Activated CD4-positive, CD25-positive, alpha-beta regulatory T cell (primary cell): Measurements from ENCODE around the gene CBLN3.

ENCODE experiments used
- DNase-seq, 4 experiments: peaks; one replicate each; lab custom pipeline; 2025; lab: John Stamatoyannopoulos, UW

Gene CBLN3

GRCh38 chr14:24426150-24426911, 3.1 kb downstream of the CBLN3 start:
- no peak for DNase-seq

GRCh38 chr14:24425704-24426103, 3.8 kb downstream of the CBLN3 start:
- no peak for DNase-seq

- DNase-seq = no peak
Observed at GRCh38 chr14:24422694-24423601, 6.5 kb downstream of the CBLN3 start.

GRCh38 chr14:24422261-24422660, 7.2 kb downstream of the CBLN3 start:
- DNase-seq = no peak

GRCh38 chr14:24418492-24418873, 11.0 kb downstream of the CBLN3 start:
- no peak for DNase-seq

GRCh38 chr14:24417832-24418491, 11.5 kb downstream of the CBLN3 start:
- DNase-seq = no peak

- DNase-seq = no peak
Observed at GRCh38 chr14:24416932-24417619, 12.4 kb downstream of the CBLN3 start.

GRCh38 chr14:24416254-24416931, 13.1 kb downstream of the CBLN3 start:
- DNase-seq = no peak

GRCh38 chr14:24415421-24416253, 13.8 kb downstream of the CBLN3 start:
- no peak for DNase-seq

- no peak for DNase-seq
Observed at GRCh38 chr14:24414732-24415420, 14.6 kb downstream of the CBLN3 start.

GRCh38 chr14:24414077-24414476, 15.4 kb downstream of the CBLN3 start:
- DNase-seq = no peak

GRCh38 chr14:24411443-24412389, 17.8 kb downstream of the CBLN3 start:
- no peak for DNase-seq

- no peak for DNase-seq
Observed at GRCh38 chr14:24409956-24410355, 19.5 kb downstream of the CBLN3 start.

- DNase-seq = no peak
Observed at GRCh38 chr14:24409192-24409591, 20.3 kb downstream of the CBLN3 start.

GRCh38 chr14:24408764-24409163, 20.7 kb downstream of the CBLN3 start:
- no peak for DNase-seq

GRCh38 chr14:24407608-24408325, 21.7 kb downstream of the CBLN3 start:
- DNase-seq = no peak

GRCh38 chr14:24406416-24406815, 23.1 kb downstream of the CBLN3 start:
- DNase-seq = no peak

GRCh38 chr14:24404814-24405213, 24.7 kb downstream of the CBLN3 start:
- DNase-seq = no peak
